HL-60/S4 treated with phorbol 12-myristate 13-acetate at 8.2 ng/mL for 4 days and 3 days (cell line): ENCODE measurements around the gene LGR5.
"Not testable (repeated sequence)": the region's sequence is repeated elsewhere in the genome, so short reads cannot be mapped to it uniquely, and the experiment has no call there.

Source experiments
- in situ Hi-C: fragments of 300-500 bp; cut with MboI; formaldehyde crosslinking; loops from 2 replicates; pipeline ENCODE4 v1.15.0; 2022; ENCODE audit warnings: low sequenced_read_pairs

LGR5 gene

GRCh38 chr12:71538807-71539206, 99.2 kb downstream of the LGR5 start:
- in situ Hi-C loops, result no loop called here

DNA sequence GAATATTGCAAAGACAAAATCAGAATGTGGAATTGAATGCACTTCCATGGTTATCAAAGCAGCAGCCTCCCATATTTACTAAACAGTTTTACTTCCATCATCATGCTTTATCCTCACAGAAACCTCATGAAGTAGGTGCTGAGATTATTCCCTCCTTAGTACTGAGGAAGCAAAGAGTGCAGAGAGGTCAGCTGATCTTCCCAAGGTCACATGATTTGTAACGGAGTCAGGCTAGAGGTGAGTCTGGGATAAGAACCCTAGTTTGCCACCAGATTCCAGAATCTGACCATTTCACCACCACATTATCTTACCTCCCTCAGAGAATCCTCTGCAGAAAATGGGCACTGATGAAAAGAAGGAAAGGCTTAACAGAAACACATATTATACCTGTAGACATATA, 102.0 kb downstream of the LGR5 start:
- in situ Hi-C loops, result no loop called here

DNA sequence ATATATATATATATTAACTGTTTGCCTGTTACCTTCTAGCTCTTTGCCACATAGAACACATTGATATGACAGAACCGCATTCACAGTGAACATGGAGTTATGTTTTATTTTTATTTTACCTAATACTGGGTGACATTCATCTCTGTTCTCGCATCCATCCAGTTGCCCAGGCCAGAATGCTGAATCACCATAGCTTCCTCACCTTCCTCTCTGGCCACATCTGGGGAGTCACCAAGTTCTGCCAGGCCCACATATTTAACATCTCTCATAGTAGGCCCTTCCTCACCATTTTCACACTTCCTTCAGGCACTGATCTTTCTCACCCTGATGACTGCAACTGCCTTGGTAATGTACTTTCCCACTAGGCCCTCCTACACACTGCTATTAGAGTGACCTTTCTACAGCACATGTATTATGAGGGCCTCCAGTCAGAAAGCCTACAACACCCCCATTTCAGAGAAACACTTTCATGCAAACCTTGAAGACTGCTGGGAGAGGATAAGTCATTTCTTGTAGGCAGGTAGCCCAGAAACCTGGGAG, 106.8 kb downstream of the LGR5 start:
- in situ Hi-C loops, result no loop called here

GRCh38 chr12:71548893-71549292, 109.3 kb downstream of the LGR5 start:
- in situ Hi-C loops, result no loop called here

DNA sequence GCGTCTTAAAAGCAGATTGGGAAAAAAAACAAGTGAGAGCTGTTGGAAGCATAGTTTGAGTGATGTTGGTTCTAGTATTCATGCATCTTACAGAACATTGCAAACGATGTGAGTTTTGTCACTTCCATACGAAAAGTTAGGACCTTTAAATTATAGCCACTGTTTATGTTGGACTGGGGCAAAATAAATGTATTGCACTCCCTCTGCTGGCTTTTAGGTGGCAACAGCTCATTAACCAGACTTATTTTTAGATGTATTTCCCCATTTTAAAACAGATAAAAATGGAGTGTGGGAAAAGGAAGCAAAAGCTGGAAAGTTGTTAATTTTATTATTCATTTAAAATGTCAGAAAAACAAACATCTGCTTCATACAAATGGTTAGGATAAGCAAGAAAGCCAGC, 111.9 kb downstream of the LGR5 start:
- in situ Hi-C loops, result no loop called here

GRCh38 chr12:71552728-71553501, 113.3 kb downstream of the LGR5 start:
- in situ Hi-C loops, result no loop called here

DNA sequence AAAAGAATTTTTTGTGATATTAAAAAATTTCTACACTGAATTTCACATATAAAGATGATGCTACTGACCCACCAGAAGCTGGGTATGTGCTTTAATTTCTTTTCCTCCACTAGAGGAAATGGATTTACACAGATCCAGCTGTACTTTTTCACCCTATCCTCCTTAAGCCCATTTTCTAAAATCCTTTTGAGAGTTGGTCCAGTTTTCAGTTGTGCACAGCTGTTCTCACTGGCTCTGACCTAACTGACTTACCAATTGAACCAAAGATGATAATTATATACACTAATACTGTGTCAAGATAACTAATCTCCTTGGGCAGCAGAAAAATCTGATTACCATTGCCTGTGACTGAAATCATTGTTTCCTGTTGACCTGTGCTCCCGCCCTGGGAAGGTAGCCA, 115.6 kb downstream of the LGR5 start:
- in situ Hi-C loops, result no loop called here

DNA sequence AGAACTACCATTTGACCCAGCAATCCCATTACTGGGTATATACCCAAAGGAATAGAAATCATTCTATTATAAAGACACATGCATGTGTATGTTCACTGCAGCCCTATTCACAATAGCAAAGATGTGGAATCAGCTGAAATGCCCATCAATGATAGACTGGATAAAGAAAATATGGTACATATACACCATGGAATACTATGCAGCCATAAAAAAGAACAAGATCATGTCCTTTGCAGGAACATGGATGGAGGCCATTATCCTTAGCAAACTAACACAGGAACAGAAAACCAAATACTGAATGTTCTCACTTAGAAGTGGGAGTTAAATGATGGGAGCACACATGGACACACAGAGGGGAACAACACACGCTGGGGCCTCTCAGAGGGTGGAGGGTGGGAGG, 116.2 kb downstream of the LGR5 start:
- in situ Hi-C loops, result not testable (repeated sequence)

DNA sequence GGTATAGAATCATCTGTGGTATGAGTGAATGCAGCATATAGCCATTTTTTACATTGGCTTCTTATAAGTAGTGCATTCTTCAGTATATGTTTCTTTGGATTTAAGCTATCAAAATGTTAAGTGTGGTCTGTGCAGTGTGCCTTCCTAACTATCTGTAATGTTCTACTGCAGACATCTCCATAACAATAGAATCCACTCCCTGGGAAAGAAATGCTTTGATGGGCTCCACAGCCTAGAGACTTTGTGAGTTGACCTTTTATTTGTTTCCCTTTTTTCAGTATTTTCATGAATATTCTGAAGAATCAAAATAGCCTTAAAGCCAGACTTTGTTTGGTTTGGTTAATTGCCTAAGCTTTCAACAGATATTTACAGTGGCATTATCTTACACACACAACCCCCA, 116.8 kb downstream of the LGR5 start:
- in situ Hi-C loops, result no loop called here

DNA sequence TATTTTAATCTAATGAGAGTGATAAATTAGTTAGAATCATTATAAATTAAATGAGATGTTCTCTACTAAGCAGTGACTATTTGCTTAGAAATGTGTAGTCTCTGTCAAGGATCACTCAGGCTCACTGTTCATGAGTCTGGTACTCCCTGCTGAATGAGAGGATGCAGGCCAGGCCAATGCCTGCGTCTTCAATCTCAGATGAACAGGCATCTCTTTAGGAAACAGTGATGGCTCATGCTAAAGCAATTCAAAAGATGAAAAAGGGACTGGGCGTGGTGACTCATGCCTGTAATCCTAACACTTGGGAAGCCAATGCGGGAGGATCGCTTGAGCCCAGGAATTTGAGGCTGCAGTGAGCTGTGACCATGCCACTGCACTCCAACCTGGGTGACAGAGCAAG, 117.3 kb downstream of the LGR5 start:
- in situ Hi-C loops, result no loop called here

GRCh38 chr12:71558445-71558844, 118.8 kb downstream of the LGR5 start:
- in situ Hi-C loops, result no loop called here

- in situ Hi-C loops, result no loop called here
These were observed 123.3 kb downstream of the LGR5 start for GRCh38 chr12:71562676-71563595.

- in situ Hi-C loops, result no loop called here
These were observed 125.9 kb downstream of the LGR5 start for GRCh38 chr12:71565535-71565934.

- in situ Hi-C loops, result no loop called here
These were observed 127.1 kb downstream of the LGR5 start for GRCh38 chr12:71566655-71567054.

- in situ Hi-C loops, result no loop called here
These were observed 127.9 kb downstream of the LGR5 start for GRCh38 chr12:71567537-71567936.

DNA sequence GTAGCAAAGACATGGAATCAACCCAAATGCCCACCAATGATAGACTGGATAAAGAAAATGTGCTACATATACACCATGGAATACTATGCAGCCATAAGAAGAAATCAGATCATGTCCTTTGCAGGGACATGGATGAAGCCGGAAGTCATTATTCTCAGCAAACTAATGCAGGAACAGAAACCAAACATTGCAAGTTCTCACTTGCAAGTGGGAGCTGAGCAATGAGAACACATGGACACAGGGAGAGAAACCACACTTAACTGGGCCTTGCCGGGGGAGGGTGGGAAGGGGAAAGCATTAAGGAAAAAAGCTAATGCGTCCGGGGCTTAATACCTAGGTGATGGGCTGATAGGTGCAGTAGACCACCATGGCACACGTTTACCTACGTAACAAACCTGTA, 130.3 kb downstream of the LGR5 start:
- in situ Hi-C loops, result not testable (repeated sequence)

GRCh38 chr12:71576496-71576895, 136.9 kb downstream of the LGR5 start:
- in situ Hi-C loops, result no loop called here

- in situ Hi-C loops, result no loop called here
These were observed 139.2 kb downstream of the LGR5 start for GRCh38 chr12:71578694-71579258.

DNA sequence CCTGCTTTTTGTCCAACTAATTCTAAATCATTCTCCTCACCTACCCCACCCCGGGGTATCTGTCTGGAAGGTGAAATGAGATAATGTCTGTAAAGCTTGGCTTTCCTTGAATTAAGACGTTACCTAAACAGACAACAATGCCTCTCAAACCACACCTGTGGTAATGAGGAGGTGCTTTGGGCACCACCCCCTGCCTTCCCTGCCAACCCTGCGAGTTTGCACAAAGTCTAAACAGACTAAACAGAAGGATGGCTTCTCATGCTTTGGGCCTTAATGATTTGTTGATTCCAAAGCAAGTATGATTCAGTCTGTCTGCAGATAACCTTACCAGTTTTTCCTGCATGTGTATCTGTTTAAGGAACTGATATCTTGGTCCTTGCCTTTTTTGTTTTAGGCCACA, 141.6 kb downstream of the LGR5 start:
- in situ Hi-C loops, result no loop called here

DNA sequence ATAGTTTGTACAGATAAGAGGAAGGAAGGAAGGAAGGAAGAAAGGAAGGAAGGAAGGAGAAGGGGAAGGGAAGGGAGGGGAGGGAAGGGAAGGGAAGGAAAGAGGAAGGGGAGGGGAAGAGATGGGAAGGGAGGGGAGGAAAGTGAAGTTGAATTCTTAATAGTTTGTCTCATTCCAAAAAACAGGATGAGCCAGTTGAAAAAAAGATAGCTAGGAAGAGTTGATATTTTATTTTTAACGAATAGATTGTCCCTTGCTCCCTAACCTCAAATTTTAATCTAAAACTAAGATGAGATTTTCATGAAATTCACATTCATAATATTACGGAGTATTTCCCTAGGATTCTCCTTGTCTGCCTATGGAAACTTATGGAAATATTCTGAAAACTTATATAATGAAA, 143.3 kb downstream of the LGR5 start:
- in situ Hi-C loops, result no loop called here

GRCh38 chr12:71584356-71584755, 144.8 kb downstream of the LGR5 start:
- in situ Hi-C loops, result no loop called here
